Esophagus muscularis mucosa (tissue), 3 donors: ENCODE measurements around the gene TENT5A.

Source experiments
- POLR2A ChIP-seq: fragments of 450-650 bp; IDR thresholded peaks from one replicate; pipeline ENCODE4 v1.6.1; 2017; ENCODE audit warnings: antibody characterized with exemption, moderate library complexity, mild to moderate bottlenecking, low read depth
- POLR2AphosphoS5 ChIP-seq, 2 donors: sonication (generic); formaldehyde crosslinking; IDR thresholded peaks; one replicate each; pipeline ENCODE4 v1.6.1; 2017; ENCODE audit warnings: antibody characterized with exemption in 2 of 2
- TF ChIP-seq, protein P1 (sequence below), 3 experiments: fragments of 200-600 bp in 2 of 3; fragments of 450-650 bp in 1 of 3; sonication (generic) in 2 of 3; IDR thresholded peaks; one replicate each; pipeline ENCODE4 v1.5.1; 2017 to 2019; ENCODE audit warnings: antibody characterized with exemption in 3 of 3, mild to moderate bottlenecking in 2 of 3, moderate library complexity in 1 of 3

- TF ChIP-seq, protein P1, sequence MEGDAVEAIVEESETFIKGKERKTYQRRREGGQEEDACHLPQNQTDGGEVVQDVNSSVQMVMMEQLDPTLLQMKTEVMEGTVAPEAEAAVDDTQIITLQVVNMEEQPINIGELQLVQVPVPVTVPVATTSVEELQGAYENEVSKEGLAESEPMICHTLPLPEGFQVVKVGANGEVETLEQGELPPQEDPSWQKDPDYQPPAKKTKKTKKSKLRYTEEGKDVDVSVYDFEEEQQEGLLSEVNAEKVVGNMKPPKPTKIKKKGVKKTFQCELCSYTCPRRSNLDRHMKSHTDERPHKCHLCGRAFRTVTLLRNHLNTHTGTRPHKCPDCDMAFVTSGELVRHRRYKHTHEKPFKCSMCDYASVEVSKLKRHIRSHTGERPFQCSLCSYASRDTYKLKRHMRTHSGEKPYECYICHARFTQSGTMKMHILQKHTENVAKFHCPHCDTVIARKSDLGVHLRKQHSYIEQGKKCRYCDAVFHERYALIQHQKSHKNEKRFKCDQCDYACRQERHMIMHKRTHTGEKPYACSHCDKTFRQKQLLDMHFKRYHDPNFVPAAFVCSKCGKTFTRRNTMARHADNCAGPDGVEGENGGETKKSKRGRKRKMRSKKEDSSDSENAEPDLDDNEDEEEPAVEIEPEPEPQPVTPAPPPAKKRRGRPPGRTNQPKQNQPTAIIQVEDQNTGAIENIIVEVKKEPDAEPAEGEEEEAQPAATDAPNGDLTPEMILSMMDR (IDR thresholded peaks at IDR 0.05), result no peak
- no peak for TF ChIP-seq POLR2AphosphoS5 (IDR thresholded peaks at IDR 0.05)
- no peak for TF ChIP-seq POLR2A
Measured at GRCh38 chr6:81758221-81758620, 5.7 kb upstream of the TENT5A start.
